Hematopoietic multipotent progenitor cell treated with erythropoietin and hydrocortisone succinate and interleukin-3 and kit ligand, for 8 days (in vitro differentiated cells): Measurements from ENCODE around the gene NOP16.
A peak's percentile ranks its signal among the peaks of the same experiment; 100 is the strongest.
"Not testable (repeated sequence)": the region's sequence is repeated elsewhere in the genome, so short reads cannot be mapped to it uniquely, and the experiment has no call there.

Experiments used
- DNase-seq: peaks from one replicate; pipeline ENCODE4 v3.0.0-alpha.2; 2015

The NOP16 gene

GRCh38 chr5:176408590-176408989 lies 20.2 kb upstream of the NOP16 start:
- no peak for DNase-seq

- not testable (repeated sequence) for DNase-seq
Observed at GRCh38 chr5:176408252-176408573, 19.8 kb upstream of the NOP16 start.

- DNase-seq = no peak
Observed at GRCh38 chr5:176407456-176408251, 19.3 kb upstream of the NOP16 start.

GRCh38 chr5:176406436-176407052 lies 18.1 kb upstream of the NOP16 start:
- DNase-seq = no peak

- DNase-seq = no peak
Observed at GRCh38 chr5:176405656-176406435, 17.4 kb upstream of the NOP16 start.

- no peak for DNase-seq
Observed at GRCh38 chr5:176401281-176402205, 13.1 kb upstream of the NOP16 start.

GRCh38 chr5:176400382-176401156 lies 12.2 kb upstream of the NOP16 start:
- no peak for DNase-seq

GRCh38 chr5:176397736-176398420 lies 9.5 kb upstream of the NOP16 start:
- DNase-seq = no peak

GRCh38 chr5:176396330-176396729 lies 7.9 kb upstream of the NOP16 start:
- no peak for DNase-seq

GRCh38 chr5:176394881-176395675 lies 6.7 kb upstream of the NOP16 start:
- DNase-seq = no peak

GRCh38 chr5:176394096-176394495 lies 5.7 kb upstream of the NOP16 start:
- DNase-seq = no peak

GRCh38 chr5:176392526-176392925 lies 4.1 kb upstream of the NOP16 start:
- DNase-seq = no peak

- DNase-seq = no peak
Observed at GRCh38 chr5:176391999-176392398, 3.6 kb upstream of the NOP16 start.

GRCh38 chr5:176391479-176391878 lies 3.1 kb upstream of the NOP16 start:
- no peak for DNase-seq

- no peak for DNase-seq
Observed at GRCh38 chr5:176389135-176390123, 1.0 kb upstream of the NOP16 start.

- peak; percentile 53 for DNase-seq
Observed at GRCh38 chr5:176388003-176388443, 375 bp downstream of the NOP16 start.

- peak; percentile 55 for DNase-seq
Observed at GRCh38 chr5:176387384-176387925, 943 bp downstream of the NOP16 start.

GRCh38 chr5:176386491-176386890 lies 1.9 kb downstream of the NOP16 start:
- DNase-seq = no peak

- DNase-seq = no peak
Observed at GRCh38 chr5:176384991-176385390, 3.4 kb downstream of the NOP16 start.
